PC-3 (cell line): ENCODE measurements around the gene PIAS4. TPM values are rescaled to one million over a fixed set of nuclear protein-coding genes. Genes with fewer than 3 reads are reported as not detected.

Source experiments
- ATAC-seq: fragments of 200-7000 bp; cut with Tn5 transposase; 2 replicates; pipeline ENCODE4 v1.9.1; 2020; ENCODE audit warnings: mild to moderate bottlenecking, moderate library complexity
- BruUV-seq: library from RNA; stranded (reverse); fragments of 400-500 nt; replicated peaks from 2 replicates; lab custom pipeline; 2021; lab: Mats Ljungman, UMichigan
- CTCF ChIA-PET: fragments of 300-600 bp; sonication (Branson Sonifier 250); formaldehyde crosslinking; loops from one replicate; lab custom pipeline; 2022; ENCODE audit warnings: antibody characterized with exemption; lab: Charles Lee
- POLR2A ChIA-PET: fragments of 300-600 bp; sonication (Branson Sonifier 250); formaldehyde crosslinking; loops from one replicate; lab custom pipeline; 2022; ENCODE audit warnings: antibody characterized with exemption; ENCODE audit not compliant: unreplicated experiment; lab: Charles Lee
- DNase-seq: peaks from one replicate; pipeline ENCODE4 v3.0.0-alpha.2; 2015
- H2AFZ ChIP-seq: fragments of 300-600 bp; sonication (generic); 2 replicates; pipeline ENCODE4 v1.6.0; 2016; ENCODE audit warnings: antibody characterized with exemption, low read length
- H3F3A ChIP-seq: fragments of 300-600 bp; sonication (generic); one replicate; pipeline ENCODE4 v1.6.0; 2017; ENCODE audit warnings: antibody characterized with exemption, low read length, control low read depth, mild to moderate bottlenecking; ENCODE audit not compliant: unreplicated experiment
- H3K27ac ChIP-seq: fragments of 300-600 bp; sonication (generic); 2 replicates; pipeline ENCODE4 v1.5.1; 2016; ENCODE audit warnings: mild to moderate bottlenecking, low read length
- H3K27me3 ChIP-seq: fragments of 300-600 bp; sonication (generic); 2 replicates; pipeline ENCODE4 v1.6.1; 2016; ENCODE audit warnings: low read length, mixed read lengths
- H3K36me3 ChIP-seq: fragments of 300-600 bp; sonication (generic); 2 replicates; pipeline ENCODE4 v1.6.1; 2016; ENCODE audit warnings: low read depth, mixed run types, low read length, mixed read lengths
- H3K4me1 ChIP-seq: fragments of 300-600 bp; sonication (generic); 2 replicates; pipeline ENCODE4 v1.5.1; 2016; ENCODE audit warnings: low read length; ENCODE audit not compliant: insufficient read depth
- H3K4me2 ChIP-seq: fragments of 300-600 bp; sonication (generic); 2 replicates; pipeline ENCODE4 v1.6.0; 2016; ENCODE audit warnings: low read length
- H3K4me3 ChIP-seq: fragments of 300-600 bp; sonication (generic); 2 replicates; pipeline ENCODE4 v1.5.1; 2016; ENCODE audit warnings: mild to moderate bottlenecking, low read length, mixed read lengths
- H3K79me2 ChIP-seq: fragments of 300-600 bp; sonication (generic); 2 replicates; pipeline ENCODE4 v1.6.1; 2017; ENCODE audit warnings: low read length, mixed read lengths
- H3K9ac ChIP-seq: fragments of 300-600 bp; sonication (generic); 2 replicates; pipeline ENCODE4 v1.6.0; 2016; ENCODE audit warnings: mild to moderate bottlenecking, low read length
- H3K9me2 ChIP-seq: fragments of 300-600 bp; sonication (generic); replicated peaks from 2 replicates; pipeline ENCODE4 v1.6.1; 2016; ENCODE audit warnings: mixed run types, low read length, mixed read lengths
- H3K9me3 ChIP-seq: fragments of 300-600 bp; sonication (generic); 2 replicates; pipeline ENCODE4 v1.6.1; 2016; ENCODE audit warnings: low read length, mixed read lengths
- H4K20me1 ChIP-seq: fragments of 300-600 bp; sonication (generic); 2 replicates; pipeline ENCODE4 v1.6.1; 2016; ENCODE audit warnings: low read length, mixed read lengths
- EZH2 ChIP-seq: fragments of 300-600 bp; sonication (generic); IDR thresholded peaks from one replicate; pipeline ENCODE4 v1.6.1; 2017; ENCODE audit warnings: antibody characterized with exemption, mild to moderate bottlenecking, low read length; ENCODE audit not compliant: unreplicated experiment
- EZH2phosphoT487 ChIP-seq: fragments of 300-600 bp; sonication (generic); IDR thresholded peaks from 2 replicates; pipeline ENCODE4 v1.6.1; 2018; ENCODE audit warnings: mild to moderate bottlenecking, antibody characterized with exemption, low read length, borderline replicate concordance
- intact Hi-C: fragments of 100-400 bp; cut with micrococcal nuclease; formaldehyde crosslinking; loops from 2 replicates; pipeline ENCODE4 v1.9.0; 2023
- total RNA-seq: library from RNA; depleted of rRNA; stranded (reverse); fragments of >200 nt; gene quantifications from 2 replicates; pipeline ENCODE4 v1.2.3, GENCODE V29; 2014
- TF ChIP-seq, protein P1 (sequence below): fragments of 300-600 bp; sonication (generic); conservative IDR thresholded peaks from 2 replicates; pipeline ENCODE4 v1.5.1; 2017; ENCODE audit warnings: antibody characterized with exemption, low read depth, mild to moderate bottlenecking, low read length

Gene PIAS4
- total RNA-seq, 1 experiment from 2014 or later: 21.0 TPM

DNA sequence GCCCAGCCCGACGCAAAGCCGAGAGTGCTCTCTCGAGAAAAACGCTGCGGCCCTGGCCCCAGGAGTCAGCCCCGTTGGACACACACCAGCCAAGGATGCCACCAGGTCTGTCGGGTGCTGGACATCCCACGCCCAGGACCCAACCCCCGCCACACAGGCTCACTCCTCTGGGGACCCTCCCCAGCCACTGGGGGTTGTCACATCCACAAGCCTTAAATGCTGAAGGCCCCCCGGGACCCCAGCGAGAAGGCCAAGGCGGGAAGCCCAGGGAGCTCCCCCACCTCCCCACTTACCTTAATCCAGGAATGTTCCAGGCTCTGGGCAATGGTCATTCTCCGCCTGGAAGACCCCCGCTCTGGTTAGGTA lies 47.8 kb upstream of the PIAS4 start:
- no peak overlapping the region for H3K4me3 ChIP-seq
- no peaks in the 10 kb centered on the region for H3K9me3 ChIP-seq
- no peak for DNase-seq
- no peaks in the 10 kb centered on the region for H3F3A ChIP-seq
- no peaks in the 10 kb centered on the region; the same call in 1 of the 2 replicates for H3K36me3 ChIP-seq
- no peak for ATAC-seq
- no peak overlapping the region for H3K9ac ChIP-seq
- H3K9me2 ChIP-seq: no peaks in the 10 kb centered on the region
- TF ChIP-seq, protein P1, sequence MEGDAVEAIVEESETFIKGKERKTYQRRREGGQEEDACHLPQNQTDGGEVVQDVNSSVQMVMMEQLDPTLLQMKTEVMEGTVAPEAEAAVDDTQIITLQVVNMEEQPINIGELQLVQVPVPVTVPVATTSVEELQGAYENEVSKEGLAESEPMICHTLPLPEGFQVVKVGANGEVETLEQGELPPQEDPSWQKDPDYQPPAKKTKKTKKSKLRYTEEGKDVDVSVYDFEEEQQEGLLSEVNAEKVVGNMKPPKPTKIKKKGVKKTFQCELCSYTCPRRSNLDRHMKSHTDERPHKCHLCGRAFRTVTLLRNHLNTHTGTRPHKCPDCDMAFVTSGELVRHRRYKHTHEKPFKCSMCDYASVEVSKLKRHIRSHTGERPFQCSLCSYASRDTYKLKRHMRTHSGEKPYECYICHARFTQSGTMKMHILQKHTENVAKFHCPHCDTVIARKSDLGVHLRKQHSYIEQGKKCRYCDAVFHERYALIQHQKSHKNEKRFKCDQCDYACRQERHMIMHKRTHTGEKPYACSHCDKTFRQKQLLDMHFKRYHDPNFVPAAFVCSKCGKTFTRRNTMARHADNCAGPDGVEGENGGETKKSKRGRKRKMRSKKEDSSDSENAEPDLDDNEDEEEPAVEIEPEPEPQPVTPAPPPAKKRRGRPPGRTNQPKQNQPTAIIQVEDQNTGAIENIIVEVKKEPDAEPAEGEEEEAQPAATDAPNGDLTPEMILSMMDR: no peak
- TF ChIP-seq EZH2 (no peak), EZH2phosphoT487 (no peak)
- intact Hi-C loops: no loop called here
- no TSS peak for BruUV-seq
- no peak overlapping the region for H3K27ac ChIP-seq
- H3K4me2 ChIP-seq: no peak overlapping the region
- no peaks in the 10 kb centered on the region for H3K27me3 ChIP-seq
- H2AFZ ChIP-seq: no peak overlapping the region
- no peaks in the 10 kb centered on the region for H3K4me1 ChIP-seq
- POLR2A ChIA-PET: no interaction called here
- H3K79me2 ChIP-seq: no peaks in the 10 kb centered on the region
- no peaks in the 10 kb centered on the region for H4K20me1 ChIP-seq
- CTCF ChIA-PET: no interaction called here

DNA sequence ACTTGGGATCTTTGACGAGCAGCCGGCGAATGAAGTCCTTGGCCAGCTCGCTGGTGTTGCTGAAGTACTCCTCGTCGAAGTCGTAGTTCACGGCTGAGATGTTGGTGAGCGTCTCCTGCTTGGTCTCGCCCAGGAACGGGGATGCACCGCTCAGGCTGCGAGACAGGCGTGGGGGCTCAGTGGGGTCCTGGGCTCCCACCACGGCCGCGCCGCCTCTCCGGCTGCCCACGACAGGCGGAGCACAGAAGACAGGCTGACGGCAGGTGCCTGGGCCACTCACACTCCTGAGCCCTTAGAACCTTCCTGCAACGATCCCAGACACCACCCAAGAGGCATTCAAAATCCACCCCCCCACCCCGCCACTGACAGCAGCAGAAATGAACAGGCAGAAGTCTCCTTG lies 46.5 kb upstream of the PIAS4 start:
- ATAC-seq (no peak), DNase-seq (no peak)
- no peak overlapping the region for H3K4me2 ChIP-seq
- no peaks in the 10 kb centered on the region for H3F3A ChIP-seq
- no TSS peak for BruUV-seq
- H3K4me1 ChIP-seq: no peaks in the 10 kb centered on the region
- no peak overlapping the region for H2AFZ ChIP-seq
- H3K9ac ChIP-seq: no peak overlapping the region
- H3K36me3 ChIP-seq: no peaks in the 10 kb centered on the region; the same call in 1 of the 2 replicates
- TF ChIP-seq, protein P1: no peak
- no peak for TF ChIP-seq EZH2phosphoT487
- no peak for TF ChIP-seq EZH2
- H3K9me2 ChIP-seq: no peaks in the 10 kb centered on the region
- intact Hi-C loops: no loop called here
- H4K20me1 ChIP-seq: no peaks in the 10 kb centered on the region
- ChIA-PET POLR2A (no interaction called here), CTCF (no interaction called here)
- H3K4me3 ChIP-seq: no peak overlapping the region
- H3K9me3 ChIP-seq: no peaks in the 10 kb centered on the region
- H3K79me2 ChIP-seq: peaks cover 5% of the 10 kb centered on the region; the same call in 1 of the 2 replicates
- no peaks in the 10 kb centered on the region for H3K27me3 ChIP-seq
- H3K27ac ChIP-seq: no peak overlapping the region

GRCh38 chr19:3963458-3964255 lies 43.9 kb upstream of the PIAS4 start:
- ChIA-PET POLR2A (no interaction called here), CTCF (no interaction called here)
- Histone ChIP-seq H3K4me1 (peaks cover 8% of the 10 kb centered on the region), H3K27ac (no peak overlapping the region), H3K27me3 (no peaks in the 10 kb centered on the region), H3K9me2 (no peaks in the 10 kb centered on the region), H3K36me3 (no peaks in the 10 kb centered on the region; the same call in 1 of the 2 replicates), H3K79me2 (peaks cover 29% of the 10 kb centered on the region), H3K9ac (no peak overlapping the region), H3K4me3 (no peak overlapping the region), H2AFZ (no peak overlapping the region), H3F3A (no peaks in the 10 kb centered on the region), H3K4me2 (no peak overlapping the region), H4K20me1 (no peaks in the 10 kb centered on the region), H3K9me3 (no peaks in the 10 kb centered on the region)
- DNase-seq: no peak
- BruUV-seq: no TSS peak
- no peak for ATAC-seq
- TF ChIP-seq EZH2phosphoT487 (no peak), EZH2 (no peak)
- TF ChIP-seq, protein P1: no peak
- intact Hi-C loops: no loop called here
